Epithelial cell of proximal tubule (primary cell): ENCODE results near the gene RUVBL2. TPM values are rescaled to one million over a fixed set of nuclear protein-coding genes. Genes with fewer than 3 reads are reported as not detected.
"Not testable (repeated sequence)": the region's sequence is repeated elsewhere in the genome, so short reads cannot be mapped to it uniquely, and the experiment has no call there.

Experiments
- DNase-seq: peaks from one replicate; pipeline ENCODE4 v3.0.0-alpha.2; 2011; ENCODE audit warnings: low read depth
- H3K4me3 ChIP-seq: 2 replicates; pipeline ENCODE4 v1.5.1; 2011; ENCODE audit warnings: low read depth, mild to moderate bottlenecking, low read length
- total RNA-seq: library from RNA; depleted of rRNA; stranded (reverse); fragments of >200 nt; gene quantifications from 2 replicates; pipeline ENCODE4 v1.2.3, GENCODE V29; 2015
- TF ChIP-seq, protein P1 (sequence below): conservative IDR thresholded peaks from 2 replicates; pipeline ENCODE4 v1.5.1; 2012; ENCODE audit warnings: low read depth, mild to moderate bottlenecking, low read length

RUVBL2 gene
- total RNA-seq, 1 donor from 2014 or later: 212 TPM

GRCh38 chr19:49011194-49011593 lies 17.5 kb downstream of the RUVBL2 start:
- DNase-seq: no peak
- TF ChIP-seq, protein P1, sequence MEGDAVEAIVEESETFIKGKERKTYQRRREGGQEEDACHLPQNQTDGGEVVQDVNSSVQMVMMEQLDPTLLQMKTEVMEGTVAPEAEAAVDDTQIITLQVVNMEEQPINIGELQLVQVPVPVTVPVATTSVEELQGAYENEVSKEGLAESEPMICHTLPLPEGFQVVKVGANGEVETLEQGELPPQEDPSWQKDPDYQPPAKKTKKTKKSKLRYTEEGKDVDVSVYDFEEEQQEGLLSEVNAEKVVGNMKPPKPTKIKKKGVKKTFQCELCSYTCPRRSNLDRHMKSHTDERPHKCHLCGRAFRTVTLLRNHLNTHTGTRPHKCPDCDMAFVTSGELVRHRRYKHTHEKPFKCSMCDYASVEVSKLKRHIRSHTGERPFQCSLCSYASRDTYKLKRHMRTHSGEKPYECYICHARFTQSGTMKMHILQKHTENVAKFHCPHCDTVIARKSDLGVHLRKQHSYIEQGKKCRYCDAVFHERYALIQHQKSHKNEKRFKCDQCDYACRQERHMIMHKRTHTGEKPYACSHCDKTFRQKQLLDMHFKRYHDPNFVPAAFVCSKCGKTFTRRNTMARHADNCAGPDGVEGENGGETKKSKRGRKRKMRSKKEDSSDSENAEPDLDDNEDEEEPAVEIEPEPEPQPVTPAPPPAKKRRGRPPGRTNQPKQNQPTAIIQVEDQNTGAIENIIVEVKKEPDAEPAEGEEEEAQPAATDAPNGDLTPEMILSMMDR: no peak
- no peak overlapping the region for H3K4me3 ChIP-seq

DNA sequence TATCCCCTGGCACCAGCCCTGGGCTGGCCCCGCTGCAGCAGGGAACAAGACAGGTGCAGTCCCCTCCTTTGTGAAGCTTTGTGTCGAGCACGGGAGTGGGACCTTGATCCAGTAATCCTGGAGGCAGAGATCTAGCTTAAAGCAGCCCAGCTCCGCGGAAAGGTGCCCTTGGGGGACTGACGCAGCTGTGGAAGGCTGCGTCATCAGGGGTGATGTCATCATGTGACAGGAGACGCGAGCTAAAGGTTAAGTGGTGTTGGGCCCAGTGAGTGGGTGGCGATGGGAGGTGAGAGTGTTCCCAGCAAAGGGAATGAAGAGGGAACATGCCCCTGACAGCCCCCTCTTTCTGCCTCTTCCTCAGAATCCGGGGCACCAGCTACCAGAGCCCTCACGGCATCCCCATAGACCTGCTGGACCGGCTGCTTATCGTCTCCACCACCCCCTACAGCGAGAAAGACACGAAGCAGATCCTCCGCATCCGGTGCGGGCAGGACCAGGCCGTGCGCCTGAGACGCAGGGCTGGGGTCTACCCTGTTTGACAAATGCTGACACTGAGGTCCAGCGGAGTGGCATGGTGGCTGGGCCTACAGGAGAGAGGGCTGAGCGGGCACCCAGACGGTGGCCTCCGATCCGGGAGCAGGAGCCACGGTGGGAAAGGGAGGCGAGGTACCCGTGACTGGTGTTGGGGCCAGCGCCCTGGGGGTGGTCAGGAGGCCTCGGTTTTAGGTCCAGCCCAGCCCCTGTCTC lies 20.6 kb downstream of the RUVBL2 start:
- TF ChIP-seq, protein P1: no peak
- no peak for DNase-seq

GRCh38 chr19:49014870-49015255 lies 21.2 kb downstream of the RUVBL2 start:
- no peak for DNase-seq
- TF ChIP-seq, protein P1: no peak
- no peak overlapping the region for H3K4me3 ChIP-seq

More for the DNA sequence above, 20.6 kb downstream of the RUVBL2 start:
- no peak overlapping the region for H3K4me3 ChIP-seq

GRCh38 chr19:49016067-49016839 lies 22.6 kb downstream of the RUVBL2 start:
- DNase-seq: no peak
- TF ChIP-seq, protein P1: no peak
- H3K4me3 ChIP-seq: no peak overlapping the region

DNA sequence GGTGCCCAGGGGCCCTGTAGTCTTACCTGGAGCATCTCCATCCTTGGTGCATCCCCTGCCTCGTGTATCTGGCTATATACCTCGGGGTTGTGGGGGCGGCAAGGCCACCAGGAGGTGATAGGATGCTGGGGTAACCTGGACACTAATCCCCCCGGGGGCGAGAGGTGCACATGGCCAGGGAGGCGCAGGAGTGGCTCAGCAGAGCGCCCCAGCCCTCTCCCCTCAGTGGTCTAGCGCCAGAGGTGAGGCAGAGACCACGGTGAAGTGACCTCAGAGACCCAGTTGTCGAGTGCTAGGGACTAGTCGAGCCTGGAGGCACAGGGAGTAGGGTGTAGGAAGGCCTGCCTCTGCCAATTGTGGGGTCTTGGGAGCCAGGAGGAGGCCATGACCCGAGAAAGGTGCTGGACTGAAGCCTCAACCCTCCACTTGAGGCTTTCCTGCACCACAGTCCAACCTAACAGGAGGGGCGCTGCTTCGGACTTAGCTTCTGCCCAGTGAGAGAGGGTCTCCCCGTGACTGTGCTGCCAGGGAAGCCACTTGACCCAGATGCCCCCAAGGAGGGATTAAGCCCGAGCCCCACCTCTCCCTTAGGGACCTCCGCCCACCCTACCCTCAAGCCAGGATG lies 23.5 kb downstream of the RUVBL2 start, which contains the start of gene LHB:
LHB (minus strand) TSS at position 51 of the 625 bp plus-strand sequence; CDS start at position 41, 10 bp downstream.
- no peak for DNase-seq
- TF ChIP-seq, protein P1: no peak
- H3K4me3 ChIP-seq: peak within 1 kb of the TSS; percentile 48

DNA sequence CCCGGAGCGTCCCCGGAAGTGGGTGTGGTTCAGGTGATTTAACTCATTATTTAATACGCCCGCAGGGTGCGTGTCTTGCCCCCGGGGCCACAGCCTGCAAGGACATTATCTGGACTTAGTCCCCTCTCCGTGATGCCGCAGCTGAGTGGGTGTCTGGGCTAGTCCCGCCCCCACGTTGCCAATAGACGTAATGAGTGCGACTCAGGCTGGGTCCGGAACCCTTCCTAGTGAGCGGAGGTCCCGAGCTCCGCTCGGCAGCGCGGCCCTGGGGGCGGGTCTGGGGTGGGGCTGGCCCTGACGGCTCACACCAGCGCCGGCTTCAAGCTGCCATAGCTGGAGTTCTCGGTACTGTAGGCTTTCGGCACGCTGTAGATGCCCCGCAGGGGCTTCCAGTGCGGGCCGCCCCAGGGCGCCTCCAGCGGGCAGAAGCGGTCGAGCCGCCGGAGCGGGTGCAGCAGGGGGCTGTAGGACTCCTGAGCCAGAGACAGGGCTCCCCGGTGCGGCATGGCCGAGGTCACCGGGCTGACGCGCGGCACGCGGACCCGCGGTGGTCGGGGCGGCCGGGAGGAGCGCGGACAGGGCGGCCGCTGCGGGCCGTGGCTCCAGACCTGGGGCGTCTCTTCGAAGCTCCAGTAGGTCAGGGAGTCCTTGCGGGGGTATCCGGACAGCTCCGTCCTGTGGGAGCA lies 24.1 kb downstream of the RUVBL2 start:
- no peak for DNase-seq

GRCh38 chr19:49018388-49019241 lies 24.9 kb downstream of the RUVBL2 start:
- H3K4me3 ChIP-seq: peak overlapping the region; percentile 48
- not testable (repeated sequence) for DNase-seq

More for the DNA sequence above, 24.1 kb downstream of the RUVBL2 start:
- TF ChIP-seq, protein P1: peak; percentile 45
- peak overlapping the region; percentile 48 for H3K4me3 ChIP-seq
